ENCODE data around the gene PPP2R1B.

GRCh38 chr11:111815489-111815888, 49.3 kb upstream of the PPP2R1B start:
- TF ChIP-seq POLR2A (IDR thresholded peaks at IDR 0.05) = no peak
- TF ChIP-seq CTCF (IDR thresholded peaks at IDR 0.05) = no peak
- no peak for TF ChIP-seq POLR2AphosphoS5 (IDR thresholded peaks at IDR 0.05)
- no peak for TF ChIP-seq EP300 (IDR thresholded peaks at IDR 0.05)

Data from upper lobe of left lung (tissue), 4 donors.